PC-3 (cell line): Measurements from ENCODE around the gene EXOC4. TPM values are rescaled to one million over a fixed set of nuclear protein-coding genes. Genes with fewer than 3 reads are reported as not detected.

Source experiments
- ATAC-seq: fragments of 200-7000 bp; cut with Tn5 transposase; 2 replicates; pipeline ENCODE4 v1.9.1; 2020; ENCODE audit warnings: mild to moderate bottlenecking, moderate library complexity
- BruUV-seq: library from RNA; stranded (reverse); fragments of 400-500 nt; replicated peaks from 2 replicates; lab custom pipeline; 2021; lab: Mats Ljungman, UMichigan
- CTCF ChIA-PET: fragments of 300-600 bp; sonication (Branson Sonifier 250); formaldehyde crosslinking; loops from one replicate; lab custom pipeline; 2022; ENCODE audit warnings: antibody characterized with exemption; lab: Charles Lee
- POLR2A ChIA-PET: fragments of 300-600 bp; sonication (Branson Sonifier 250); formaldehyde crosslinking; loops from one replicate; lab custom pipeline; 2022; ENCODE audit warnings: antibody characterized with exemption; ENCODE audit not compliant: unreplicated experiment; lab: Charles Lee
- DNase-seq: peaks from one replicate; pipeline ENCODE4 v3.0.0-alpha.2; 2015
- H2AFZ ChIP-seq: fragments of 300-600 bp; sonication (generic); 2 replicates; pipeline ENCODE4 v1.6.0; 2016; ENCODE audit warnings: antibody characterized with exemption, low read length
- H3F3A ChIP-seq: fragments of 300-600 bp; sonication (generic); one replicate; pipeline ENCODE4 v1.6.0; 2017; ENCODE audit warnings: antibody characterized with exemption, low read length, control low read depth, mild to moderate bottlenecking; ENCODE audit not compliant: unreplicated experiment
- H3K27ac ChIP-seq: fragments of 300-600 bp; sonication (generic); 2 replicates; pipeline ENCODE4 v1.5.1; 2016; ENCODE audit warnings: mild to moderate bottlenecking, low read length
- H3K27me3 ChIP-seq: fragments of 300-600 bp; sonication (generic); 2 replicates; pipeline ENCODE4 v1.6.1; 2016; ENCODE audit warnings: low read length, mixed read lengths
- H3K36me3 ChIP-seq: fragments of 300-600 bp; sonication (generic); 2 replicates; pipeline ENCODE4 v1.6.1; 2016; ENCODE audit warnings: low read depth, mixed run types, low read length, mixed read lengths
- H3K4me1 ChIP-seq: fragments of 300-600 bp; sonication (generic); 2 replicates; pipeline ENCODE4 v1.5.1; 2016; ENCODE audit warnings: low read length; ENCODE audit not compliant: insufficient read depth
- H3K4me2 ChIP-seq: fragments of 300-600 bp; sonication (generic); 2 replicates; pipeline ENCODE4 v1.6.0; 2016; ENCODE audit warnings: low read length
- H3K4me3 ChIP-seq: fragments of 300-600 bp; sonication (generic); 2 replicates; pipeline ENCODE4 v1.5.1; 2016; ENCODE audit warnings: mild to moderate bottlenecking, low read length, mixed read lengths
- H3K79me2 ChIP-seq: fragments of 300-600 bp; sonication (generic); 2 replicates; pipeline ENCODE4 v1.6.1; 2017; ENCODE audit warnings: low read length, mixed read lengths
- H3K9ac ChIP-seq: fragments of 300-600 bp; sonication (generic); 2 replicates; pipeline ENCODE4 v1.6.0; 2016; ENCODE audit warnings: mild to moderate bottlenecking, low read length
- H3K9me2 ChIP-seq: fragments of 300-600 bp; sonication (generic); replicated peaks from 2 replicates; pipeline ENCODE4 v1.6.1; 2016; ENCODE audit warnings: mixed run types, low read length, mixed read lengths
- H3K9me3 ChIP-seq: fragments of 300-600 bp; sonication (generic); 2 replicates; pipeline ENCODE4 v1.6.1; 2016; ENCODE audit warnings: low read length, mixed read lengths
- H4K20me1 ChIP-seq: fragments of 300-600 bp; sonication (generic); 2 replicates; pipeline ENCODE4 v1.6.1; 2016; ENCODE audit warnings: low read length, mixed read lengths
- CTCF ChIP-seq: fragments of 300-600 bp; sonication (generic); conservative IDR thresholded peaks from 2 replicates; pipeline ENCODE4 v1.5.1; 2017; ENCODE audit warnings: antibody characterized with exemption, low read depth, mild to moderate bottlenecking, low read length
- EZH2 ChIP-seq: fragments of 300-600 bp; sonication (generic); IDR thresholded peaks from one replicate; pipeline ENCODE4 v1.6.1; 2017; ENCODE audit warnings: antibody characterized with exemption, mild to moderate bottlenecking, low read length; ENCODE audit not compliant: unreplicated experiment
- EZH2phosphoT487 ChIP-seq: fragments of 300-600 bp; sonication (generic); IDR thresholded peaks from 2 replicates; pipeline ENCODE4 v1.6.1; 2018; ENCODE audit warnings: mild to moderate bottlenecking, antibody characterized with exemption, low read length, borderline replicate concordance
- intact Hi-C: fragments of 100-400 bp; cut with micrococcal nuclease; formaldehyde crosslinking; loops from 2 replicates; pipeline ENCODE4 v1.9.0; 2023
- total RNA-seq: library from RNA; depleted of rRNA; stranded (reverse); fragments of >200 nt; gene quantifications from 2 replicates; pipeline ENCODE4 v1.2.3, GENCODE V29; 2014

The EXOC4 gene
- total RNA-seq, 1 experiment from 2014 or later: 43.5 TPM

DNA sequence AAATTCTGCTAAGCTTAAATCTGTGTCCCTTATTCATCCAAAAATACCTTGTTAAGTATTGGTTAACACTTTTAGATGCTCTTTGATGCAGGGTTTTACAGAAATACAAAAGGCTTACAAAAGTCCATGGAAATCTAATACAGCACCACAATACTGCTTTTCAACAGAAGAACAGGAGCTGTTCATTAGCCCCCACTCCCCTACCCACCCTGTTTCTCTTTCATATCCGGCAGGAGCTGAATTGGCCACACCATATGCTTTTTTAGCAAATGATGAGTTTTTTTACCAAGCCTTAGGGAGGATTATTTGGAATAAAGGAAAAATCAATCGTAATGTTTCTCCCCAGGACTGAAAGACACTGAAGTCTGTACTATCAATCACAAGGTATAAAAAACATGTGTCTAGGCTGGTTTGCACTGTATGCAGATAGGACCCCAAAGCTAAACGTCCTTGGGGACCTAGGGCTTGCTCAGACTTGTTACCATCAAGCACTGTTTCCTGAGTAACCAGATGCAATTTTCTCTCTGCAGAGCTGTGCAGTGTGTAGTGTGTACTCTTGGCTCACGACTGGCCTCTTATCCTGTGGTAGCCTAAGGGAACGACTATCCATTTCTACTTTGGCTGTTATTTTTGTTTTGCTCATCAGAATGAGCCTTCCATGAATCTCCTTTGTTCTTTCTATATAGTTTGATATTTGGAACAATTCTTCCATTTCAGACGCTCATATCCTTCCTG, 731.0 kb downstream of the EXOC4 start:
- no peak for DNase-seq
- H3K4me2 ChIP-seq: no peak overlapping the region
- H2AFZ ChIP-seq: no peak overlapping the region

GRCh38 chr7:133985300-133985699, 732.4 kb downstream of the EXOC4 start:
- Histone ChIP-seq H3K27ac (no peak overlapping the region), H3K79me2 (no peaks in the 10 kb centered on the region), H3K4me2 (no peak overlapping the region), H3F3A (no peaks in the 10 kb centered on the region), H4K20me1 (no peaks in the 10 kb centered on the region), H3K9me3 (no peaks in the 10 kb centered on the region), H3K4me3 (no peak overlapping the region), H3K9me2 (no peaks in the 10 kb centered on the region), H3K9ac (no peak overlapping the region), H3K27me3 (no peaks in the 10 kb centered on the region), H3K36me3 (no peaks in the 10 kb centered on the region), H2AFZ (no peak overlapping the region), H3K4me1 (no peaks in the 10 kb centered on the region)
- ChIA-PET POLR2A (no interaction called here), CTCF (interaction anchor here (0.6 kb wide), 1 partner anchor 9 kb away, joined by 5 read pairs; no protein-coding TSS in a partner anchor)
- no peak for DNase-seq
- ATAC-seq: no peak
- intact Hi-C loops: no loop called here
- no TSS peak for BruUV-seq
- TF ChIP-seq CTCF (no peak), EZH2 (no peak), EZH2phosphoT487 (no peak)

More for the DNA sequence above, 731.0 kb downstream of the EXOC4 start:
- intact Hi-C loops: no loop called here
- Histone ChIP-seq H3K27me3 (no peaks in the 10 kb centered on the region), H3K9ac (no peak overlapping the region), H3K36me3 (no peaks in the 10 kb centered on the region), H3K4me1 (no peaks in the 10 kb centered on the region), H3F3A (no peaks in the 10 kb centered on the region), H3K27ac (no peak overlapping the region), H3K9me2 (no peaks in the 10 kb centered on the region), H3K79me2 (no peaks in the 10 kb centered on the region), H4K20me1 (no peaks in the 10 kb centered on the region), H3K9me3 (no peaks in the 10 kb centered on the region), H3K4me3 (no peak overlapping the region)
- BruUV-seq: no TSS peak
- no peak for ATAC-seq
- ChIA-PET POLR2A (no interaction called here), CTCF (no interaction called here)
- no peak for TF ChIP-seq EZH2
- TF ChIP-seq CTCF: no peak
- no peak for TF ChIP-seq EZH2phosphoT487

DNA sequence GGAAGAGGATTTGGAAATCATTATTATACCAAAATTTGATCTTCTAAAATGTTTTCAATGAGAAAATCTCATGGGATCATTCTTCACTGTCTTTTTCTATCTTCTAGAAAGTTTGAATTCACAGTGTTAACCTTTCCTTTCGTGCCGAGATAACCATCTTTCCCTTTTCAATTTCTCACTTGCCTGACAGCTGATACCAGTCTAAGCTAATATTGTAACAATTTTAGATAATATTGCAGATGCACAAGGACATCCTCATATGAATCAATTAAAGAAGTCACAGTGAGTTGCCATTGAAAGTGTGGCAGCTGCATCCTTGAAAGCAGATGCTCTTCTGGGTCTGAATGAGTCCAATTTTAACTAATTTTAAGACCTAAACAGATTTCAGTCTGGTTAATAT, 734.7 kb downstream of the EXOC4 start:
- Histone ChIP-seq H3K36me3 (no peaks in the 10 kb centered on the region), H4K20me1 (no peaks in the 10 kb centered on the region), H3K27me3 (no peaks in the 10 kb centered on the region), H3K79me2 (no peaks in the 10 kb centered on the region), H2AFZ (no peak overlapping the region), H3K4me1 (no peaks in the 10 kb centered on the region), H3K4me2 (no peak overlapping the region), H3K9ac (no peak overlapping the region), H3K27ac (no peak overlapping the region), H3K4me3 (no peak overlapping the region), H3K9me2 (no peaks in the 10 kb centered on the region), H3K9me3 (no peaks in the 10 kb centered on the region), H3F3A (no peaks in the 10 kb centered on the region)
- intact Hi-C loops: no loop called here
- DNase-seq: no peak
- ChIA-PET POLR2A (no interaction called here), CTCF (no interaction called here)
- TF ChIP-seq EZH2: no peak
- TF ChIP-seq CTCF: no peak
- no peak for TF ChIP-seq EZH2phosphoT487
- no peak for ATAC-seq
- no TSS peak for BruUV-seq
